GM19193 (cell line): Measurements from ENCODE around the gene PTPRD.

ENCODE experiments used
- POLR2A ChIP-seq: IDR thresholded peaks from 4 replicates; pipeline ENCODE4 v1.6.1; 2011; ENCODE audit not compliant: insufficient read depth, insufficient read length; ENCODE audit errors: extremely low read depth

PTPRD gene

DNA sequence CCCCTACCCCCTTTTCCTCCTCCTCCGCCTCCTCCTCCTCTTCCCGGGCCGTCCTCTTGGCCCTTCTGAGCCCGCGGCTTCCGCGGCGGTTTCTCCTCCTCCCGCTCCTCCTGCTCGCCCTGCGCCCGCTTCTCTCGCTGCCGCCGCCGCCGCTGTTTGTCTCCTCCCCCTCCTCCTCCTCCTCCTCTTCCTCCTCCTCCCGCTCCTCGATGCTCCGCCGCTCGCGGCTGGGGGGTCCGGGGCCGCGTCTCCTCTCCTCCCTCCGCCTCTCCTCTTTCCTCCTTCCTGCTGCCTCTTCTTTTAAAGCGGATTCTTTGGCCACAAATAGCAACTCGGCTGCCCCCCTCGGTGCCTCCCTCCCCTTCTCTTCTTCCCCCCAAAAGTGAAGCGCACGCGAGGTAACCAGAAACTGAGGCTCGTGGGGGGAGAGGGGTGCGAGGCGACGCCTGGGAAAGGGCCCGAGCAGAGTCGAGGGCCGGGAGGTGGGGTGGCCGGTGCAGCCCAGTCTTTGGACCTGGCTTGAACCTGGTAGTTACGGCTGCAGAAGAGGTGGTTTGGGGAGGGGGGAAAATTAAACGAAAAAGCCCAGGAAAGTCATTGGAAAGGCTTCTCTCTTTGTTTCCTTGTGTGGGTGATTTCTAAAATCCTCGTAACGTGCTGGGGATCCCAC is 1754.7 kb downstream of the PTPRD start:
- TF ChIP-seq POLR2A, result no peak

DNA sequence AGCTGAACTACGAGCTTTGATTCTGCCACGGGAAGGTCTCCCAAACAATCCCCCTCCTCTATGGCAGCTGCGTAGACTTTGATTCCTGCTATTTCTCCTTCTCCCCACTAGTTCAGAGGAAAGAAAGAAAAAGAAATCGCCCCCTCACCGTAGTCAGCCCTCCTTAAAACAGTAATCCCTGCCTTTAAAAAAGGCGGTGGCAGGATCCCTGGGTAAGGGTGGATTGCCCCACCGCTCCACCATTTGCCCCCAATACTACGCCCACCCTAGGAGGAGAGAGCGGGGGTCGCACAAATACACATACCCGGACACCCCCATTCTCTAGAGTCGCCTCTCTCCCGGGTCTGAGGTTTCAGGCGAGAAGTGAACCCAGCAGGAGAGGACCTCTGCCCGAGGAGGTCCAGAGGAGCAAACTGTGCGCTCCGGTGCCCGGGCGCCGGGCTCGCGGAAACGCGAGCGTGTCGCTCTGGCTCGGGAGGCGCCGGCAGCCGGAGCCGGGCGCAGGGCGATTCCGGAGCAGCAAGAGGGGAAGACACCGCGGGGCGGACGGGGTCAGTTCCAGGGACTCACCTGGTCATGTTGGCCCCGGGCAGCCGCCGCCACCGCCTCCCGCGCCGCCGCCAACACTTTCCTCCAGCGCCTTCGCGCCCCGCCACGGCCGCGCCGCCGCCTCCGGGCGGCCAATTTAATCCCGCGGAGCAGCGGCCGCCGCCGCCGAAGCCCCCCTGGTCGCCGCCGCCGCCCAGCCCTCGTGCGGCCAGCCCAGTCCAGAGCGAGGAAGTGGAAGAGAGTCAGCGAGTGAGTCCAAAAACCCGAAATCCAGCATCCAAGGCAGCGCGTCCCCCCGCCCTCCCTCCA is 1755.5 kb downstream of the PTPRD start:
- no peak for TF ChIP-seq POLR2A

DNA sequence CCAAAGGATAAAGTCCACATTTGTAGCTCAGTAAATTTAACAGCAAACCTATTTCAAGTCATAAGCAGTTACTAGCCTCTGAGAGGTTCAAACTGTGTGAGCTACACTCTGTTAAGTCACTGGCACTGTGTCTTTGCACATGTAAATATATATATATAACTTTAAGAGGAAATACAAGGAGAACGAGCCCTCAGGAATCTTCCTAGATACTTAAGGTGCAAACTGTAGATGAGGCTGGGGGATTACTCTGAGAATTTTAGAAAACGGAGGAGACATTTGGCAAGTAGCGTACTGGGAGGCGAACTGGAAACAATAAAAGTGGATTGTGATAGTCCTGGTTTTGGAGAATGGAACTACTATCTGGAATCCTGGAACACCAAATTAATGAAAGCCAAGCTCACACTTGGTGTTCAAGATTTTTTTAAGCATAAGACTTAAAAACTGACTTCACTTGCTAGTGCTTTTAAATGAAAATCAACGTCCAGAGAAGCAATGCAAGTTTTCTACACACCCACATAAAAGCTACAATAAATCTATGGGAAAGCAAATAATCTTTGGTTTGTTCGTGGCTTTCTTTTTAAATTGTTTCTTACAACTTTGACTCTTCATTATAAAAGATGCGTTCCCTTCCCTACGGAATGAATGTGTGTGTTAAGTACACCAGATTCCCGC is 1756.3 kb downstream of the PTPRD start:
- TF ChIP-seq POLR2A, result no peak

DNA sequence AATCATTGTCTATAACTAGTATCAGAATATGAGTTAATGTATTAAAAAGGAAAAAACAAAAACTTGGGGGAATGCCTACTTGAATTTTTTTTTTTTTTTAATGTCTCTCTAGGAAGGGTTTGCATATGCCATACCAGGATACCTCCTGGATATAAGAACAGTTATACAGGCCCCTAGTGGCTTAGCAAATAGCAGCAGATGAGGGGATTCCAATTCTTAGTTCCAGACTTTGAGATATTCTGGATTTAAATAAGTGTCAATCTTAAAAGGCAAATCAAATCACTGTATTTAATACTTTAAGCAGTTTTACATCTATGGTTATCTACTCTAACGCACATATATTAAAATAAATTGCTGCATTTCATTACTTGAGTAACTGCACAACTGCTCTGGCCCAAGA is 1757.8 kb downstream of the PTPRD start:
- no peak for TF ChIP-seq POLR2A

DNA sequence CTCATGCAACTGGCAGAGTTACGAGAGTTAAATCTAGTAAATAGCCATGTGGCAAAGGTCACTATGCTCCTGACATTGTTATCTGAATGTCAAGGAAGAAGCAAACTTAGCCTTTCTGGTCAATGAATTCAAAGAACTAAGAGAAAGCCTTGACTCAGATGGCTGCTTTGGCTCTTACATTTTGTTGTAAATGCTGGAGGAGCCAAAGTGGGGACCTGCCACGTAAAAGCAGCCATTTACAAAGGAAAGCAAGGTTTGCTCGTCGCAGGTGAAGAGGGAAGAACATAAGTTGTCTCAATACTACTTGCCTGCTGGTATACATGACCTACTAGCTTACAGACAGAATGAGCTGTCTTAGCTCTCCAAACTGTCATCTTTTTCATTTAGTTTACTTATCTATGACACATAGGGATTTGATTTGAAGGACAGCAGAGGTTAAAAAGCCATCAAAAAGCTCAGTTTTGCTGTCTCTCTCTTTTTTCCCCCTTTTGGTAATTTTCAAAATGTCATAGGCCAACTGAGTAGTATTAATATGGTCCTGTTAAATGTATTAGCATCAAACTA is 1760.4 kb downstream of the PTPRD start:
- no peak for TF ChIP-seq POLR2A

DNA sequence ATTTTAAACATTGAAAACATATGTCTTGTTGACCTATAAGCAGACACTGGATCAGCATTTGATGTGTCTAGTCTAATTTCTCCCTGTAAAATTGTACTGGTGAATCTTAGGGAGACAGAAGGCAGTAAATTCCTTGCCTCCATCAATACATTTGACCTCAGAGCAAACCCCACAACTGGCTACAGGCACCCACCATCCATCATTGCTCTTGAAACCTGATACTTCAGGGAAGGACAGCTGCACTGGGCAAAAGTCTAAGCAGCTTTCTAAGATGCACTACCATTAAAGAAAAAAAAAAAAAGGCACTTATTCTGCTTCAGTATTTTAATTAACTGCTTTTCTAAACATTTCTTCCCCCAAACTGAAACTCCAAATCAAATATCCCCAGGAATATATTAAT is 1761.9 kb downstream of the PTPRD start:
- no peak for TF ChIP-seq POLR2A

DNA sequence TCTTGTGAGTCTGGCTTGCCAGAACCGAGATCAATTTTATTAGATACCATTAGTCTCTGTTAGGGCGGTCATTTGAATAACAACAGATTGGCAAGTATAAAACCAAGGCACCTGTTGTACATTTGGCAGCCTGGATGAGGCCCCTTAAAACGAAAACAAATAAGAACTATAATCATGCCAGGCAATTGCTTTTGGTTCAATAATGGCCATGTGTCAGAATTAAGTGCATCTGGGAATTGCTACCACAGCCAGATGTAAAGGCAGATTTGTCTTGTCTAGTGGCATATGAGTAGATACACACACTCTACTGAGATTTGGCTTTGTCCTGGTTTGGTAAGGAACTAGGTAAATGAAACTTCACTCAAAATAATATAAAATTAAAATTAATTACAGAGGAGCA is 1767.0 kb downstream of the PTPRD start:
- no peak for TF ChIP-seq POLR2A

DNA sequence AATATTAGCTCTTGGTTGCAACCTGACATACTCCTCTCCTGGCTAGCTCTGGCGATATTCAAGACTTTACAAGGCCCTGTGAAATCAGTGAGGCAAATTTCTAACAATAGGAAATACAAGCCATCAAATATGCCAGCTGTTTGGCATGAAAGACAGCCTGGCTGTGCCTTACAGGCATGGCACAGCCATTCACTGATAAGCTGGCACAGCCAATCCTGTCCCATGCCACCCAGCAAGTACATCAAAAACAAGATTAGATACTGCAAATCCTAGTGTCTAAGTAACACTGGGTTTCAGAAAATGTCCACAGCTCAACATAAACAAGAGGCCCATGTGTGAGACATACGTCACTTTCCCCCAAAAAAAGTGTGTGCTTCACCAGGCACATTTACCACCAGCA is 1767.4 kb downstream of the PTPRD start:
- no peak for TF ChIP-seq POLR2A

DNA sequence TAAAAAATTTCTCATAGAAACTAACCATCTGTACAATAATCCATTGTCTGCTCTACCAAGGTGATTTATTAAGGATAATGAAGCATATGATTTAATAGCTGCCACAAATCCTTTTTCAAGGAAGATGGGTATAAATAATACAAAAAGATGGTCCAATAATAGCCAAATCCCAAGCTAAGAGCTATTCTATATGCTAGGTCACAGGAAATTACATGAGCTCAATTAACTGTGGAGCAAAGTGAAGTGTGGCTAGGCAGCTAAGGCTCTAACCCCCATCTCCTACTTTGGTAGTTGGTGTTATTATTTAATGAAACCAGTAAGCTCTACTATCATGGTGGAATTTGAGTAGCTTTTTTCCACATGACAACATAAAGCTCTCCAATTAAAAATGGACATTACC is 1768.3 kb downstream of the PTPRD start:
- TF ChIP-seq POLR2A, result no peak

DNA sequence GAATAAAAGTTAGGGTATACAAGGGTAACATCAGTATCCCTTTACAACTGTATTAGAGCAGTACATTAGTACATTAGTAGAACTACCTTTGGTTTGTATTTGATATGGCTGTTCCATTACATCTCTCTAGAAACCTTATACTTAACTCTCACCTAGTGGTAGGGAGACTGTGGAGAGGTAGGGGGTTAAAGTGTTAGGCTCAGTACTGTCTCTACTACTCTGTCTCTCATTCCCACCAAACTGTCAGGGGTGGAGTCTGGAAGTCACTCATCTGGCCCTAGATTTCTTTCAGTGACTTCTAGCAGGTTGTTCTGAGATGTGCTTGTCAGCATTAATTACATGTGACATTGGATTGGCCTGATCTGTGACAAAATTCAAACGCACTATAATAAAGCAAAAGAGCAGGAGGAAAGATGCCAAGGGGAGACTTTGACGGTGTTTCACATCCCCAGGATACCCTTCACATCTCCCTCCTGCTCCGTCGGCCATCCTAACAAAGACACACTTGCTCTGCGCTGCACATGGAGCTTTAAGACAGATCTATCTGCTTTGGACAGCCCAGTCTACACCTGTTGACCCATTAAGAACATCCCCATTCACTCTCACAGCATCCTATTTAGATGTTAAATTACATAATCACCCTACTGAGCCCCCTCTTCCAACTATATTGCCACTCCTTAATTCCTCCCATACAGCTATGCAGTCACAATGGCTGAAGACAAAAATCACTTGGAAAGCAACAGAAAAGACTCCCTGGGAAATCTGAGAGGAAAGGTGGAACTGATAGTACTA is 1770.2 kb downstream of the PTPRD start:
- TF ChIP-seq POLR2A, result no peak

DNA sequence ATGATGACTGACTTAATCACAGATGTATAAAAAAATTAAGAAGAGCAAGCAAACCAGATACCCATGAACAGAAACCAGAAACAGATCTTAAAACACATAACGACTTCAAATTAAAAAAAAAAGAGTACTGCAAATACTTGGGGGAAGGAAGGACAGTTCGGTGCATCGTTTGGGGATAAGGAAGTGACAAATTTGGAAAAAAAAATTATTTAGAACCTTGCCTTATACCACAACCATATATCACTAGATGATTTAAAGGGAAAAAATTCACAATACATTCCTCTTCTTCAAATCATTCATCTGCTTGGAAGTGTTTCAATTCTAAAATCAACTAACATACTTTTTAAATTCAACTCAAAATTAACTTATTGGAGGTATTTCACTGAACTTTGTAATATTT is 1774.7 kb downstream of the PTPRD start:
- no peak for TF ChIP-seq POLR2A

DNA sequence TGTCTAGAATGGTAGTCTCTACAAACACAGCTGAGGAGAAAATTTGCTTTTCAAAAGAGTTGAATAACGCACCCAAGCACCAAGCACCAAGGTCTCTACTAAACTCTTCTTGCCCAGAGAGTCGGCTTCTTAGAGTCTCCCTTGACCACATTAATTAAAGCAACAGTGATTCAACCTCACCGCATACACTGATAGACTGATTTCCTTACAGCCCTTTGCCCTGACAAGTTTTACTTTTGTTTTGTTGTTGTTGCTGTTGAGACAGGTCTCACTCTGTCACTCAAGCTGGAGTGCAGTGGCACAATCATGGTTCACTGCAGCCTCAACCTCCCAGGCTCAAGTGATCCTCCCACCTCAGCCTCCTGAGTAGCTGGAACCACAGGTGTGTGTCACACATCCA is 1777.5 kb downstream of the PTPRD start:
- no peak for TF ChIP-seq POLR2A

DNA sequence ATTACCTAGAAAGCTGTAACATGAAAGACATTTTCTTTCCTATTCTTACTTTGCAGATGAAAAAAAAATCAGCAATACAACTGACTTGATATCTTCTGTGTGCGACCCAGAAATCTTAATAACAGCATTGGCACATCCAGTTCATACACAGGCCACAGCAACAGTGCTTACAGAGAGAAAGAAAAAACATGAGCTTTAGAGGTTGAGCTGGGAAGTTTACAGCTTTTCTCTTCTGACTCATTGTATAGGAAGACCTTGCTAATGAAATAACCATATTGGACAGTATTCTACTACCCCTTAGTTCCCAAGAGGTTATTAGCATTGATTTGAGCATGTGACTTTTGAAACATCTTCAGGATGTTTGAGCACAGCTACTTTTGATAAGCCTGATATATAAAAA is 1779.8 kb downstream of the PTPRD start:
- TF ChIP-seq POLR2A, result no peak

DNA sequence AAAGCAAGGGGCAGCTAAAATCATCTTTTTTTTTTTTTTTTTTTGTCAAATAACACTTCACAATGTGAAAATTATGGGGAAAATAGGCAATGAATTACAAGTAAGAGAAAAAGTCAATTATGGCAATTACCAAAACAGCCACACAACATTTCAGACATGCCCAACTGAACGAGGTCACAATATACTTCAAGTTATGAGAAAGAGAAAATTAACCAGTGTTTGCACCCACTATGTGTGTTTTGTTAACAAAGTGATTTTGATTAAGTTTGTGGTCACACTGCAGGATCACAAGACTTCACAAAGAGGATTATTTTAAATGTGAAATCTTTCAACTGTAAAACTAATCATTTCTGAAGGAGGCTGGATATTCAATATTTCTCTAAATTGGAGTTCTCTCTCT is 1780.4 kb downstream of the PTPRD start:
- TF ChIP-seq POLR2A, result no peak

DNA sequence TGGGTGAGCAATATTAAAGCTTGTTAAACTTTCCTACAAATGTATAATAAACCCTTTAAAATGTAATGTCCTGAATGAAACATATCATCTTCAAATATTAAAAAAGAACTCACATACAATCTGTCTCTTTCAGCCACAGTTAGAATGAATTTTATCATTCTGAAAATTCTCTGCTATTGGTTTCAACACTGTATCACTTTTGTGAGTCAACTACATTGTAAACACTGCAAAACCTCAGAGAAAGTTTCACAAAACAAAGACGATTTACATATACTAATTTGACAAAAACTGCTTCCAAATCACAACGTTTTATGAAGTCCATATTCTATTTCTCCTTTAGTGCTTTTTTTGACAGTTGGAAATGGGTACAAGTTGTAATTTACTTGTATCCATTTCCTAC is 1781.2 kb downstream of the PTPRD start:
- no peak for TF ChIP-seq POLR2A

DNA sequence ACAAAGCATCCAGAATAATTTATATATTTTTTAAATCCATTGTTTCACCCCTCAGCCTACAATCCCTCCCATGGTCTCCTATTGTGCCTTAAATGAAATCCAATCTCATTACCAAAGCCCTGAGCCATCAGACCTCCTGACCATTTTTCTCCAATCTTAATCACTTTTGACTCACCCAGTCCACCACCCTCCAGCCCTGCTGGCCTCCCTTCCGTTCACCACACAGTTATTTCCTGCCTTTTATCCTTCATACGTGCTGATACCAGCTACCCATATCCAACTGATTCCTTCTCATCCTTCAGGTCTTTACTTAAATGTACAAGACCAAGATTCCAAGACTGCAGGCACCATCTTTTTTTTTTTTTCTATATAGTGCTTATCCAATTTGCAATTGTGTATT is 1786.5 kb downstream of the PTPRD start:
- TF ChIP-seq POLR2A, result no peak
